Naive thymus-derived CD4-positive, alpha-beta T cell (primary cell): ENCODE results near the gene GMCL1. TPM values are rescaled to one million over a fixed set of nuclear protein-coding genes. Genes with fewer than 3 reads are reported as not detected.

Experiments used
- ATAC-seq: fragments of 150-1000 bp; cut with Tn5 transposase; 2 replicates; pipeline ENCODE4 v1.10.0; 2021; ENCODE audit warnings: mild to moderate bottlenecking, moderate library complexity
- CTCF ChIA-PET: fragments of 350-600 bp; sonication (Branson Sonifier 250); formaldehyde crosslinking; loops from one replicate; lab custom pipeline; 2021; ENCODE audit warnings: antibody characterized with exemption; lab: Charles Lee
- POLR2A ChIA-PET: fragments of 350-600 bp; sonication (Branson Sonifier 250); formaldehyde crosslinking; loops from one replicate; lab custom pipeline; 2021; ENCODE audit warnings: antibody characterized with exemption, inconsistent platforms; lab: Charles Lee
- DNase-seq, 9 donors: peaks; one replicate each; pipeline versions ENCODE4 v3.0.0 to v3.0.0-alpha.2; 2020 to 2022; ENCODE audit warnings: mixed read lengths in 1 of 9
- H3K27ac ChIP-seq: one replicate; pipeline ENCODE4 v1.7.0; 2013; ENCODE audit warnings: mild to moderate bottlenecking, low read depth, low read length, moderate library complexity
- H3K27me3 ChIP-seq, 2 donors: one replicate each; pipeline ENCODE4 v1.7.0; 2013; ENCODE audit warnings: low read length in 2 of 2, mild to moderate bottlenecking in 2 of 2, moderate library complexity in 2 of 2; ENCODE audit not compliant: control insufficient read depth in 2 of 2, insufficient read depth in 2 of 2
- H3K36me3 ChIP-seq, 3 experiments: 1 replicate in 2 of 3; 2 replicates in 1 of 3; pipeline ENCODE4 v1.7.0; 2013; ENCODE audit warnings: low read length in 3 of 3, mild to moderate bottlenecking in 3 of 3, moderate library complexity in 1 of 3; ENCODE audit not compliant: insufficient read depth in 3 of 3, control insufficient read depth in 2 of 3
- H3K4me1 ChIP-seq, 2 donors: one replicate each; pipeline ENCODE4 v1.7.0; 2013; ENCODE audit warnings: low read length in 2 of 2, mild to moderate bottlenecking in 2 of 2, moderate library complexity in 1 of 2; ENCODE audit not compliant: control insufficient read depth in 2 of 2, insufficient read depth in 2 of 2
- H3K4me3 ChIP-seq: 2 replicates; pipeline ENCODE4 v1.7.0; 2013; ENCODE audit warnings: mild to moderate bottlenecking, low read length
- H3K9me3 ChIP-seq, 3 experiments: 1 replicate in 2 of 3; 2 replicates in 1 of 3; pipeline ENCODE4 v1.7.0; 2013; ENCODE audit warnings: low read length in 3 of 3; ENCODE audit not compliant: control insufficient read depth in 2 of 3
- H3K27ac Mint-ChIP-seq, 9 donors: one replicate each; pipeline ENCODE4 v1.8.0; 2020 to 2022; ENCODE audit warnings: mixed read lengths in 9 of 9, mild to moderate bottlenecking in 8 of 9, moderate library complexity in 5 of 9, inconsistent platforms in 2 of 9
- H3K27me3 Mint-ChIP-seq, 5 donors: one replicate each; pipeline ENCODE4 v1.8.0; 2021 to 2022; ENCODE audit warnings: mixed read lengths in 5 of 5, mild to moderate bottlenecking in 1 of 5
- H3K36me3 Mint-ChIP-seq, 5 donors: one replicate each; pipeline ENCODE4 v1.8.0; 2020 to 2022; ENCODE audit warnings: mixed read lengths in 5 of 5, mild to moderate bottlenecking in 3 of 5, inconsistent platforms in 1 of 5
- H3K4me1 Mint-ChIP-seq, 7 donors: one replicate each; pipeline ENCODE4 v1.8.0; 2020 to 2022; ENCODE audit warnings: mixed read lengths in 7 of 7, mild to moderate bottlenecking in 3 of 7, inconsistent platforms in 1 of 7
- H3K4me3 Mint-ChIP-seq, 10 donors: one replicate each; pipeline ENCODE4 v1.8.0; 2020 to 2022; ENCODE audit warnings: mild to moderate bottlenecking in 10 of 10, mixed read lengths in 10 of 10, moderate library complexity in 6 of 10, inconsistent platforms in 2 of 10
- H3K9me3 Mint-ChIP-seq, 11 donors: one replicate each; pipeline ENCODE4 v1.8.0; 2020 to 2022; ENCODE audit warnings: mixed read lengths in 11 of 11, mild to moderate bottlenecking in 4 of 11, inconsistent platforms in 1 of 11, moderate library complexity in 1 of 11
- intact Hi-C, 2 donors: fragments of 100-400 bp; cut with micrococcal nuclease; formaldehyde crosslinking; loops; one replicate each; pipeline ENCODE4 v1.15.1; 2023
- polyA plus RNA-seq, 2 donors: library from polyadenylated mRNA; unstranded; fragments of 300-500 nt; fragmentation: Illumina TruSeq; gene quantifications; one replicate each; pipeline ENCODE4 v1.2.3, GENCODE V29; 2021
- total RNA-seq, 6 experiments: library from RNA in 5 of 6; stranded (reverse) in 5 of 6; gene quantifications; 1 replicate in 5 of 6; 2 replicates in 1 of 6; pipeline ENCODE4 v1.2.3 and lab custom pipeline; 2021 to 2026

Gene GMCL1
- total and polyA plus RNA-seq, 7 experiments from 2014 or later, result 24.9 to 32.0 (median 27.3) TPM

- H3K27ac ChIP-seq, result no peak overlapping the region
- Mint-ChIP-seq H3K4me3 (no peak overlapping the region), H3K27ac (no peak overlapping the region), H3K36me3 (peaks cover 0 to 29% (median 11%) of the 10 kb centered on the region in 5 donors), H3K27me3 (no peaks in the 10 kb centered on the region), H3K4me1 (peaks cover 7 to 20% (median 10%) of the 10 kb centered on the region in 7 donors), H3K9me3 (no peaks in the 10 kb centered on the region)
- ATAC-seq, result no peak
- H3K4me3 ChIP-seq, result no peak overlapping the region
- H3K36me3 ChIP-seq, result no peaks in the 10 kb centered on the region
- intact Hi-C loops, result no loop called here
- CTCF ChIA-PET, result interaction anchor here (1.6 kb wide), 1 partner anchor 29 kb away, joined by 3 read pairs; no protein-coding TSS in a partner anchor
- POLR2A ChIA-PET, result no interaction called here
- H3K27me3 ChIP-seq, result no peaks in the 10 kb centered on the region
- DNase-seq, result no peak
- H3K4me1 ChIP-seq, result no peaks in the 10 kb centered on the region
- H3K9me3 ChIP-seq, result no peaks in the 10 kb centered on the region
These were observed 43.4 kb upstream of the GMCL1 start for GRCh38 chr2:69786052-69786560.

GRCh38 chr2:69789175-69789721, 40.2 kb upstream of the GMCL1 start:
- Mint-ChIP-seq H3K4me3 (no peak overlapping the region), H3K36me3 (peaks cover 0 to 21% (median 11%) of the 10 kb centered on the region in 5 donors), H3K9me3 (no peaks in the 10 kb centered on the region), H3K4me1 (peaks cover 7 to 15% (median 10%) of the 10 kb centered on the region in 7 donors), H3K27me3 (no peaks in the 10 kb centered on the region), H3K27ac (peak overlapping the region in 1 of 9 donors; percentile 36)
- Histone ChIP-seq H3K27me3 (no peaks in the 10 kb centered on the region), H3K9me3 (no peaks in the 10 kb centered on the region), H3K36me3 (no peaks in the 10 kb centered on the region), H3K4me1 (no peaks in the 10 kb centered on the region), H3K4me3 (no peak overlapping the region), H3K27ac (no peak overlapping the region)
- intact Hi-C loops, result no loop called here
- ATAC-seq (no peak), DNase-seq (no peak)
- ChIA-PET POLR2A (no interaction called here), CTCF (interaction anchor here (0.8 to 1.1 kb wide), 2 partner anchors 64 to 224 kb away, joined by 3 to 4 read pairs; no protein-coding TSS in a partner anchor)

- CTCF ChIA-PET, result interaction anchor here (0.8 to 1.1 kb wide), 2 partner anchors 65 to 225 kb away, joined by 3 to 4 read pairs; no protein-coding TSS in a partner anchor
These were observed 39.5 kb upstream of the GMCL1 start for GRCh38 chr2:69789772-69790600.

GRCh38 chr2:69790601-69790959, 38.9 kb upstream of the GMCL1 start:
- CTCF ChIA-PET, result no interaction called here
- H3K4me3 ChIP-seq, result no peak overlapping the region
- H3K36me3 Mint-ChIP-seq, result peaks cover 0 to 16% (median 11%) of the 10 kb centered on the region in 5 donors

More at GRCh38 chr2:69789772-69790600, 39.5 kb upstream of the GMCL1 start:
- Mint-ChIP-seq H3K27ac (peak overlapping the region in 2 of 9 donors; percentile 25 to 58), H3K36me3 (peaks cover 0 to 18% (median 11%) of the 10 kb centered on the region in 5 donors), H3K9me3 (no peaks in the 10 kb centered on the region), H3K27me3 (no peaks in the 10 kb centered on the region), H3K4me3 (peak overlapping the region in 7 of 10 donors; percentile 6 to 62 (median 43)), H3K4me1 (peaks cover 7 to 15% (median 10%) of the 10 kb centered on the region in 7 donors)
- DNase-seq, result no peak
- no peak for ATAC-seq
- intact Hi-C loops, result no loop called here
- H3K27me3 ChIP-seq, result no peaks in the 10 kb centered on the region
- no peaks in the 10 kb centered on the region for H3K4me1 ChIP-seq
- no peaks in the 10 kb centered on the region for H3K9me3 ChIP-seq
- POLR2A ChIA-PET, result interaction anchor here (0.9 kb wide), 1 partner anchor 9 kb away, joined by 3 read pairs; no protein-coding TSS in a partner anchor
- no peak overlapping the region for H3K27ac ChIP-seq
- no peaks in the 10 kb centered on the region for H3K36me3 ChIP-seq
- H3K4me3 ChIP-seq, result no peak overlapping the region

GRCh38 chr2:69791045-69791444, 38.4 kb upstream of the GMCL1 start:
- ATAC-seq (no peak), DNase-seq (no peak)
- Histone ChIP-seq H3K9me3 (no peaks in the 10 kb centered on the region), H3K27ac (no peak overlapping the region), H3K4me3 (no peak overlapping the region), H3K4me1 (no peaks in the 10 kb centered on the region), H3K27me3 (no peaks in the 10 kb centered on the region), H3K36me3 (no peaks in the 10 kb centered on the region)
- no peak overlapping the region for H3K27ac Mint-ChIP-seq
- H3K4me3 Mint-ChIP-seq, result no peak overlapping the region
- ChIA-PET POLR2A (no interaction called here), CTCF (no interaction called here)
- no peaks in the 10 kb centered on the region for H3K27me3 Mint-ChIP-seq
- no peaks in the 10 kb centered on the region for H3K9me3 Mint-ChIP-seq
- intact Hi-C loops, result no loop called here
- H3K4me1 Mint-ChIP-seq, result peaks cover 7 to 15% (median 10%) of the 10 kb centered on the region in 7 donors
- H3K36me3 Mint-ChIP-seq, result peaks cover 0 to 14% (median 10%) of the 10 kb centered on the region in 5 donors

More at GRCh38 chr2:69790601-69790959, 38.9 kb upstream of the GMCL1 start:
- no peak overlapping the region for H3K27ac ChIP-seq
- H3K9me3 Mint-ChIP-seq, result no peaks in the 10 kb centered on the region
- intact Hi-C loops, result no loop called here
- no peaks in the 10 kb centered on the region for H3K27me3 ChIP-seq
- H3K27me3 Mint-ChIP-seq, result no peaks in the 10 kb centered on the region
- ATAC-seq (no peak), DNase-seq (no peak)
- peaks cover 7 to 15% (median 10%) of the 10 kb centered on the region in 7 donors for H3K4me1 Mint-ChIP-seq
- no peaks in the 10 kb centered on the region for H3K9me3 ChIP-seq
- H3K27ac Mint-ChIP-seq, result no peak overlapping the region
- H3K4me1 ChIP-seq, result no peaks in the 10 kb centered on the region
- no peak overlapping the region for H3K4me3 Mint-ChIP-seq
- POLR2A ChIA-PET, result interaction anchor here (0.9 kb wide), 1 partner anchor 9 kb away, joined by 3 read pairs; no protein-coding TSS in a partner anchor
- no peaks in the 10 kb centered on the region for H3K36me3 ChIP-seq

DNA sequence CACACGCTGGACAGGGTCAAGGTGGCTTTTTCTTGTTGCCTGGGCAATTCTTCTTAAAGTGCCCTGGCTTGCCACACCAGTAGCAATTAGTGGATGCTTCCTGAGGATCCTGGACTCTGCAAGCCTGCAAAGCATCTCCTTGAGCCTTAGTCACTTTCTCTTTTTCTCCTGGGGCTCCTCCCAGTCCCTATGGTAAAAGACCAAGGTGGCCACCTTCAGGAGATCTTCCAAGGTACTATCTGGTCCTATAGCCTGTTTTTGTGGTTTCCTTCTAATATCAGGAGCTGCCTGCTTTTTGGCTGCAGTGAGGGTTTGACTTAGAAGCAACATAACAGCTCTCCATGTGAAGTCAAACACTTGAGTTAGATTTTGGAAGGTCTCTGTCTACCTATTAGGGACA, 33.3 kb upstream of the GMCL1 start:
- no peak for DNase-seq
- Mint-ChIP-seq H3K27ac (no peak overlapping the region), H3K36me3 (peaks cover 0 to 5% (median 0%) of the 10 kb centered on the region in 5 donors), H3K27me3 (peaks cover 0 to 5% (median 0%) of the 10 kb centered on the region in 5 donors), H3K4me1 (peaks cover 0 to 26% (median 18%) of the 10 kb centered on the region in 7 donors), H3K9me3 (no peaks in the 10 kb centered on the region), H3K4me3 (no peak overlapping the region)
- no peak overlapping the region for H3K27ac ChIP-seq
- no peak overlapping the region for H3K4me3 ChIP-seq
- ATAC-seq, result no peak
- H3K9me3 ChIP-seq, result no peaks in the 10 kb centered on the region
- intact Hi-C loops, result loop anchor here in 1 of 2 donors (5.0 kb wide), 1 partner anchor 69 kb away; no protein-coding TSS in a partner anchor
- no peaks in the 10 kb centered on the region for H3K27me3 ChIP-seq
- ChIA-PET POLR2A (no interaction called here), CTCF (interaction anchor here (0.7 kb wide), 1 partner anchor 34 kb away, joined by 3 read pairs; no protein-coding TSS in a partner anchor)
- H3K36me3 ChIP-seq, result no peaks in the 10 kb centered on the region
- H3K4me1 ChIP-seq, result no peaks in the 10 kb centered on the region
